ENCODE data around the gene WDR38. TPM values are rescaled to one million over a fixed set of nuclear protein-coding genes. Genes with fewer than 3 reads are reported as not detected.

The WDR38 gene
- total RNA-seq, 2 donors from 2014 or later = not detected

DNA sequence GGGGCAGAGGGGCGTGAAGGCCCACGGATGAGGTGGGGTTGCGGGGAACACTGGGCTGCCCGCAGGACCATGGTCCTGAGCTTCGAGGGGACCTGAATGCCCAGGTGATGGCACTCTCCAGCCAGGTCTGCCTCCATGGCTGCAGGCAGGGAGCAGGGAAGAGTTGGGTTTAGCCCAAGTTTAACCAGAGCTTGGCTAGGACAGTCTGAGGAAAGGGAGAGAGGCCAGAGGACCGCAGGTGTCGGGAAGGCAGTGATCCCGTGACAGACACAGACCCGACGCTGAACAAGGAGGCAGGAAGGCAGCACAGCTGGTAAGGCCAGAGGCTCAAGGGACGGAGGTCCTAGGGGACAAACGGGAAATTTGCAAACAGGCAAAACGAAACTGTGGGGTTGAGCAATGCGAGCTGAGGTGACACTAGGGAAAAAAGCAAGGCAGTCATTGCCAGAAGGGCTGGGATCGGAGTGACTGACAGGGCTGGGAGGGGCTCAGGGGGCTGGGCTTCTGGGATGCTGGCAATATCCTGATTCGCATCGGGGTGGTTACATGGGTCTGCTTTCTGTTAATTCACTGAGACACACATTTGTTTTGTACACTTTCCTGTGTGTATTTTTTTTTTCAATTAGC lies 33.7 kb downstream of the WDR38 start:
- DNase-seq (ENCODE audit: low spot score) = no peak
- no peak overlapping the region for H3K4me3 ChIP-seq
- TF ChIP-seq, protein P1, sequence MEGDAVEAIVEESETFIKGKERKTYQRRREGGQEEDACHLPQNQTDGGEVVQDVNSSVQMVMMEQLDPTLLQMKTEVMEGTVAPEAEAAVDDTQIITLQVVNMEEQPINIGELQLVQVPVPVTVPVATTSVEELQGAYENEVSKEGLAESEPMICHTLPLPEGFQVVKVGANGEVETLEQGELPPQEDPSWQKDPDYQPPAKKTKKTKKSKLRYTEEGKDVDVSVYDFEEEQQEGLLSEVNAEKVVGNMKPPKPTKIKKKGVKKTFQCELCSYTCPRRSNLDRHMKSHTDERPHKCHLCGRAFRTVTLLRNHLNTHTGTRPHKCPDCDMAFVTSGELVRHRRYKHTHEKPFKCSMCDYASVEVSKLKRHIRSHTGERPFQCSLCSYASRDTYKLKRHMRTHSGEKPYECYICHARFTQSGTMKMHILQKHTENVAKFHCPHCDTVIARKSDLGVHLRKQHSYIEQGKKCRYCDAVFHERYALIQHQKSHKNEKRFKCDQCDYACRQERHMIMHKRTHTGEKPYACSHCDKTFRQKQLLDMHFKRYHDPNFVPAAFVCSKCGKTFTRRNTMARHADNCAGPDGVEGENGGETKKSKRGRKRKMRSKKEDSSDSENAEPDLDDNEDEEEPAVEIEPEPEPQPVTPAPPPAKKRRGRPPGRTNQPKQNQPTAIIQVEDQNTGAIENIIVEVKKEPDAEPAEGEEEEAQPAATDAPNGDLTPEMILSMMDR (IDR thresholded peaks at IDR 0.05) = no peak
- no peaks in the 10 kb centered on the region for H3K9me3 ChIP-seq
- no peak overlapping the region for H3K27ac ChIP-seq
- H3K27me3 ChIP-seq = no peaks in the 10 kb centered on the region
- H3K4me1 ChIP-seq = no peaks in the 10 kb centered on the region
- H3K36me3 ChIP-seq = peaks cover 77% of the 10 kb centered on the region

DNA sequence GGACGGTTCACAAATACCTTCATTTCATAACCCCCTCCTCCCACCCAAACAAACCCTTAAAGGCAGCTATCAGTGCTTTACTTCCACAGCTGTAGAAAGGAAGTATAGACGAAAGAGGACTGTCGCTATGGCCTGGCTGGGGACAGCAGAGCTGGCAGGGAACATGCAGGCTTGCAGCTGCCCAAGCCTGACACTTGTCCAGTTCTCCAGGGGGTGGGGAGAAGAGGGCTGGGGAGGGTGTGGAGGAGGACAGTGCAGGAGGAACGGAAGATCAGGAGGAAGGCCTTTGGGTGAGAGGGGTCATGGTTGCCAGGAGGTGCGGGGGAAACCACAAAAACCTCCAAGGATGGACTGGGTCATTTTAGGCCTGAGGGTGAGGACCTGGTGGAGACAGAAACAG lies 34.6 kb downstream of the WDR38 start:
- Histone ChIP-seq H3K36me3 (peaks cover 71% of the 10 kb centered on the region), H3K9me3 (no peaks in the 10 kb centered on the region)

DNA sequence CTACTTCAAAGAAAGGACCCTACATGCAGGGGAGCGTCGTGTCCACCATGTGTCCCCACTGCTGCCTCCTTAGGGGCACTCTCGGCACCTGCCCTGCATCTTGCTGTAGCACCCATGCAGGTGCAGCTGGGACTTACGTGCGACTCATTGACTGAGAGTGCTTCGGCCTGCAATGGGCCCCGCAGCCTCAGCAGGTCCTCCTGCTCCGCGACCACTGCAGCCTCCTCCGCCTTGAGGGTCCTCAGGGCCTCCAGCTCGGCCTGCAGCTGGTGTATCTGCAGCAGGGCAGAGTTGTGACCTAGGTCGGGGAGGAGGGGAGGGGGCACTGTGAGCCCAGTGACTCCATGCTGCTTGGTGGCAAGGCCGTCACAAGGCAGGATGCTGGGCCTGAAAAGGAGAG lies 35.7 kb downstream of the WDR38 start:
- no peak for DNase-seq (ENCODE audit: low spot score)
- Histone ChIP-seq H3K4me3 (no peak overlapping the region), H3K4me1 (no peaks in the 10 kb centered on the region), H3K36me3 (peaks cover 82% of the 10 kb centered on the region), H3K9me3 (no peaks in the 10 kb centered on the region), H3K27ac (no peak overlapping the region), H3K27me3 (no peaks in the 10 kb centered on the region)
- TF ChIP-seq, protein P1 (IDR thresholded peaks at IDR 0.05) = no peak

More for the DNA sequence above, 34.6 kb downstream of the WDR38 start:
- DNase-seq (ENCODE audit: low spot score) = no peak
- no peak overlapping the region for H3K27ac ChIP-seq
- H3K4me3 ChIP-seq = no peak overlapping the region
- H3K27me3 ChIP-seq = no peaks in the 10 kb centered on the region
- H3K4me1 ChIP-seq = no peaks in the 10 kb centered on the region
- TF ChIP-seq, protein P1 (IDR thresholded peaks at IDR 0.05) = no peak

DNA sequence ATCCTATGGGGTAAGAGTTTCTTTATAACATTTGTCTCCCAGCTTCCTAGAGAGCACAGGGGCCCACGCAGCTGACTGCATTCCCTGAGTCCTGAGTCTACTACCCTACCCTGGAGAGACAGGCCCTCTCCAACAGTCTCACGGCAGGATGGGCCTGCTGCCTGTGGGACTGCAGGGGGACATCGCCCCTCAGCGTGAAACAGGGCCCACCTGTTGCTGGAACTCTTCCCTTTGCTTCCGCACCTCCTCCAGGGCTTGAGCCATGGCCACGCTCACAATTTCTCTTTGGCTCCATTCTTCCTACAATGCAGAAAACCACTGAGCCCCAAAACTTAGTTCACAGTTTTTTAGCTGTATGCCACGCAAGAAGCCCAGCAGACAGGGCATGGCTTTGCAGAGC lies 36.9 kb downstream of the WDR38 start:
- Histone ChIP-seq H3K4me3 (no peak overlapping the region), H3K9me3 (no peaks in the 10 kb centered on the region), H3K27ac (no peak overlapping the region), H3K36me3 (peaks cover 75% of the 10 kb centered on the region), H3K4me1 (no peaks in the 10 kb centered on the region), H3K27me3 (no peaks in the 10 kb centered on the region)
- DNase-seq (ENCODE audit: low spot score) = no peak
- TF ChIP-seq, protein P1 (IDR thresholded peaks at IDR 0.05) = no peak

DNA sequence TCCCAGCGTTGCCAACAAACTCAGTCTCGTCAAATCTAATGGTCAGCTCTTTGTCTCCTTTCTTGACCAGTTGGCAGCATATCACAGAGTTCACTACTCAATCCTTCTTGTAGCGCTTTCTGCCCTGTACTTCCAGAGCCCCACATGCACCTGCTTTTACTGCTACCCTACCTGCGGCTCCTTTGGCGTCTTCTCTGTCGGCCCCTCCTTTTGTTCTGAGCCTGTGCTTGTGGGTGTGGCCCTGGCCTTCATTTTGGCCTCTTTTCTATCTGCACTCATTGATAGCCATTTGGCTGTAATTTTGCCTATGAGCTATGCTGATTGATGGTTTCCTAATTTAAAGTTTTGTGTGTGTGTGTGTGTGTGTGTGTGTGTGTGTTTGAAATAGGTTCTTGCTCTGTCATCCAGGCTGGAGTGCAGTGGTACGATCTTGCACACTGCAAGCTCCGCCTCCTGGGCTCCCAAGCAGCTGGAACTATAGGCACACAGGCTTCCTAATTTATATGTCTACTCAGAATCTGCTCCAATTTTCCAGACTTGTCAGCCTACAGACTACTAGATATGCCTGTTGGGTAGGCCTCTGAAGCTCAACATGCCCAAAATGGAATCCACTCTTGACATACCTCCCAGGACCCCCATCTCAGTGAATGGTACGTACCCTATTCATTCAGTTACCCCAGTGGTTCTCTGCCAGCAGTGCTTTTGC lies 40.9 kb downstream of the WDR38 start:
- Histone ChIP-seq H3K4me1 (no peaks in the 10 kb centered on the region), H3K27me3 (no peaks in the 10 kb centered on the region), H3K36me3 (peaks cover 54% of the 10 kb centered on the region), H3K27ac (no peak overlapping the region), H3K4me3 (no peak overlapping the region), H3K9me3 (no peaks in the 10 kb centered on the region)
- DNase-seq (ENCODE audit: low spot score) = no peak
- TF ChIP-seq, protein P1 (IDR thresholded peaks at IDR 0.05) = no peak
